Activated naive CD4-positive, alpha-beta T cell treated with anti-CD3 and anti-CD28 coated beads for 36 hours (primary cell): ENCODE results near the gene TOMM40L. TPM values are rescaled to one million over a fixed set of nuclear protein-coding genes. Genes with fewer than 3 reads are reported as not detected.

Source experiments
- CTCF ChIA-PET: fragments of 350-600 bp; sonication (Branson Sonifier 250); formaldehyde crosslinking; loops from one replicate; lab custom pipeline; 2021; ENCODE audit warnings: antibody characterized with exemption; lab: Charles Lee
- DNase-seq: peaks from one replicate; pipeline ENCODE4 v3.0.0-alpha.2; 2020
- H3K27ac Mint-ChIP-seq: one replicate; pipeline ENCODE4 v1.8.0; 2021; ENCODE audit warnings: mild to moderate bottlenecking, mixed read lengths
- H3K27me3 Mint-ChIP-seq: one replicate; pipeline ENCODE4 v1.8.0; 2021; ENCODE audit warnings: low read depth, mixed read lengths
- H3K36me3 Mint-ChIP-seq: one replicate; pipeline ENCODE4 v1.8.0; 2021; ENCODE audit warnings: low read depth, mixed read lengths
- H3K4me1 Mint-ChIP-seq: one replicate; pipeline ENCODE4 v1.8.0; 2021; ENCODE audit warnings: low read depth, mixed read lengths
- H3K4me3 Mint-ChIP-seq: one replicate; pipeline ENCODE4 v1.8.0; 2021; ENCODE audit warnings: mild to moderate bottlenecking, moderate library complexity, mixed read lengths
- H3K9me3 Mint-ChIP-seq: one replicate; pipeline ENCODE4 v1.8.0; 2021; ENCODE audit warnings: mixed read lengths
- intact Hi-C: fragments of 100-400 bp; cut with micrococcal nuclease; formaldehyde crosslinking; loops from one replicate; pipeline ENCODE4 v1.15.1; 2023
- microRNA-seq: library from miRNA; unstranded; fragments of <30 nt; microRNA quantifications from one replicate; pipeline ENCODE4 v1.2.0, GENCODE V29; 2022; ENCODE audit warnings: borderline microRNAs expressed, borderline replicate concordance
- total RNA-seq, 2 experiments: library from RNA; stranded (reverse); gene quantifications; one replicate each; pipeline ENCODE4 v1.2.3, GENCODE V29; 2021

TOMM40L gene
- total RNA-seq, 2 experiments from 2014 or later, result 13.2 to 14.3 TPM

GRCh38 chr1:161260376-161261260 is 34.8 kb downstream of the TOMM40L start:
- Mint-ChIP-seq H3K27me3 (peaks cover 50% of the 10 kb centered on the region), H3K36me3 (peaks cover 14% of the 10 kb centered on the region), H3K4me3 (no peak overlapping the region), H3K27ac (no peak overlapping the region), H3K9me3 (peaks cover 15% of the 10 kb centered on the region), H3K4me1 (peaks cover 9% of the 10 kb centered on the region)
- CTCF ChIA-PET, result interaction anchor here (0.6 to 1.2 kb wide), 2 partner anchors 13 to 247 kb away, joined by 3 to 4 read pairs; no protein-coding TSS in a partner anchor
- intact Hi-C loops, result no loop called here
- no peak for DNase-seq

GRCh38 chr1:161261261-161262235 is 35.7 kb downstream of the TOMM40L start:
- peaks cover 9% of the 10 kb centered on the region for H3K4me1 Mint-ChIP-seq
- H3K36me3 Mint-ChIP-seq, result peaks cover 12% of the 10 kb centered on the region
- intact Hi-C loops, result no loop called here
- peaks cover 15% of the 10 kb centered on the region for H3K9me3 Mint-ChIP-seq
- no peak overlapping the region for H3K27ac Mint-ChIP-seq
- no peak for DNase-seq
- H3K27me3 Mint-ChIP-seq, result peaks cover 50% of the 10 kb centered on the region
- no peak overlapping the region for H3K4me3 Mint-ChIP-seq
- CTCF ChIA-PET, result interaction anchor here (1.2 kb wide), 1 partner anchor 12 kb away, joined by 3 read pairs; no protein-coding TSS in a partner anchor

GRCh38 chr1:161265305-161265704 is 39.4 kb downstream of the TOMM40L start:
- H3K4me1 Mint-ChIP-seq, result no peaks in the 10 kb centered on the region
- no peaks in the 10 kb centered on the region for H3K9me3 Mint-ChIP-seq
- CTCF ChIA-PET, result interaction anchor here (0.6 kb wide), 1 partner anchor 94 kb away, joined by 3 read pairs; no protein-coding TSS in a partner anchor
- H3K36me3 Mint-ChIP-seq, result no peaks in the 10 kb centered on the region
- no peak for DNase-seq
- H3K4me3 Mint-ChIP-seq, result no peak overlapping the region
- no peak overlapping the region for H3K27ac Mint-ChIP-seq
- peaks cover 21% of the 10 kb centered on the region for H3K27me3 Mint-ChIP-seq
- intact Hi-C loops, result no loop called here

- H3K27ac Mint-ChIP-seq, result no peak overlapping the region
- H3K4me3 Mint-ChIP-seq, result no peak overlapping the region
- no peaks in the 10 kb centered on the region for H3K4me1 Mint-ChIP-seq
- CTCF ChIA-PET, result interaction anchor here (0.6 to 1.7 kb wide), 2 partner anchors 24 to 65 kb away, joined by 4 to 6 read pairs; no protein-coding TSS in a partner anchor
- intact Hi-C loops, result no loop called here
- peaks cover 15% of the 10 kb centered on the region for H3K27me3 Mint-ChIP-seq
- H3K9me3 Mint-ChIP-seq, result no peaks in the 10 kb centered on the region
- no peaks in the 10 kb centered on the region for H3K36me3 Mint-ChIP-seq
- no peak for DNase-seq
These were observed 40.3 kb downstream of the TOMM40L start for GRCh38 chr1:161266202-161266601.

GRCh38 chr1:161266836-161267235 is 41.0 kb downstream of the TOMM40L start:
- intact Hi-C loops, result no loop called here
- Mint-ChIP-seq H3K36me3 (no peaks in the 10 kb centered on the region), H3K4me3 (no peak overlapping the region), H3K4me1 (no peaks in the 10 kb centered on the region), H3K9me3 (no peaks in the 10 kb centered on the region), H3K27ac (no peak overlapping the region), H3K27me3 (peaks cover 9% of the 10 kb centered on the region)
- CTCF ChIA-PET, result interaction anchor here (0.8 to 1.7 kb wide), 2 partner anchors 23 to 25 kb away, joined by 3 to 4 read pairs; no protein-coding TSS in a partner anchor
- no peak for DNase-seq

GRCh38 chr1:161267321-161267720 is 41.5 kb downstream of the TOMM40L start:
- peaks cover 10% of the 10 kb centered on the region for H3K27me3 Mint-ChIP-seq
- H3K4me3 Mint-ChIP-seq, result no peak overlapping the region
- CTCF ChIA-PET, result interaction anchor here (0.8 to 1.7 kb wide), 2 partner anchors 22 to 24 kb away, joined by 3 to 4 read pairs; no protein-coding TSS in a partner anchor
- DNase-seq, result no peak
- H3K4me1 Mint-ChIP-seq, result no peaks in the 10 kb centered on the region
- H3K27ac Mint-ChIP-seq, result no peak overlapping the region
- no peaks in the 10 kb centered on the region for H3K36me3 Mint-ChIP-seq
- intact Hi-C loops, result no loop called here
- no peaks in the 10 kb centered on the region for H3K9me3 Mint-ChIP-seq

- DNase-seq, result no peak
- Mint-ChIP-seq H3K4me1 (no peaks in the 10 kb centered on the region), H3K27ac (no peak overlapping the region), H3K9me3 (no peaks in the 10 kb centered on the region), H3K36me3 (no peaks in the 10 kb centered on the region), H3K27me3 (peaks cover 2% of the 10 kb centered on the region), H3K4me3 (no peak overlapping the region)
- intact Hi-C loops, result no loop called here
- CTCF ChIA-PET, result interaction anchor here (0.7 to 1.1 kb wide), 2 partner anchors 13 to 24 kb away, joined by 3 read pairs; no protein-coding TSS in a partner anchor
These were observed 47.5 kb downstream of the TOMM40L start for GRCh38 chr1:161273402-161273801.

GRCh38 chr1:161274874-161275273 is 49.0 kb downstream of the TOMM40L start:
- peaks cover 2% of the 10 kb centered on the region for H3K27me3 Mint-ChIP-seq
- CTCF ChIA-PET, result interaction anchor here (2.4 kb wide), 1 partner anchor 16 kb away, joined by 8 read pairs; no protein-coding TSS in a partner anchor
- H3K27ac Mint-ChIP-seq, result no peak overlapping the region
- H3K9me3 Mint-ChIP-seq, result no peaks in the 10 kb centered on the region
- intact Hi-C loops, result no loop called here
- no peaks in the 10 kb centered on the region for H3K36me3 Mint-ChIP-seq
- no peaks in the 10 kb centered on the region for H3K4me1 Mint-ChIP-seq
- no peak for DNase-seq
- H3K4me3 Mint-ChIP-seq, result no peak overlapping the region

Small RNAs within 50 kb of the gene (microRNA-seq; reads per million reads assigned to microRNA genes)
- gene MIR5187, result not detected

Other genes with a start within 250 kb of the TOMM40L start
- gene F11R, start 204.9 kb upstream of the TOMM40L start, total RNA-seq, result 10 to 100 TPM; 26.0 to 26.9 TPM
- 10 to 100 TPM; 50.3 to 51.5 TPM for gene TSTD1, start 187.1 kb upstream of the TOMM40L start, total RNA-seq
- gene USF1, start 180.1 kb upstream of the TOMM40L start, total RNA-seq, result 10 to 100 TPM; 43.7 to 44.2 TPM
- 100 to 1,000 TPM; 104 to 106 TPM for gene ARHGAP30, start 156.2 kb upstream of the TOMM40L start, total RNA-seq
- gene NECTIN4, start 136.5 kb upstream of the TOMM40L start, total RNA-seq, result not detected
- gene KLHDC9, start 127.7 kb upstream of the TOMM40L start, total RNA-seq, result under 1 TPM; 0.33 to 0.57 TPM
- gene PFDN2, start 108.0 kb upstream of the TOMM40L start, total RNA-seq, result 100 to 1,000 TPM; 179 to 183 TPM
- 10 to 100 TPM; 59.1 to 63.1 TPM for gene NIT1, start 108.0 kb upstream of the TOMM40L start, total RNA-seq
- gene DEDD, start 93.4 kb upstream of the TOMM40L start, total RNA-seq, result 10 to 100 TPM; 29.7 to 34.0 TPM
- gene UFC1, start 72.1 kb upstream of the TOMM40L start, total RNA-seq, result 10 to 100 TPM; 89.4 to 94.9 TPM
- 10 to 100 TPM; 35.7 to 36.1 TPM for gene USP21, start 66.6 kb upstream of the TOMM40L start, total RNA-seq
- 10 to 100 TPM; 24.9 to 26.0 TPM for gene PPOX, start 59.6 kb upstream of the TOMM40L start, total RNA-seq
- gene B4GALT3, start 48.6 kb upstream of the TOMM40L start, total RNA-seq, result 10 to 100 TPM; 45.7 to 49.0 TPM
- gene ADAMTS4, start 27.0 kb upstream of the TOMM40L start, total RNA-seq, result 10 to 100 TPM in 1 of 2 experiments, 1 to 10 TPM in 1; 6.5 to 10.6 TPM
- 100 to 1,000 TPM; 126 to 130 TPM for gene NDUFS2, start 23.7 kb upstream of the TOMM40L start, total RNA-seq
- gene FCER1G, start 10.8 kb upstream of the TOMM40L start, total RNA-seq, result 1 to 10 TPM in 1 of 2 experiments, under 1 TPM in 1; 0.74 to 1.6 TPM
- gene APOA2, start 2.4 kb upstream of the TOMM40L start, total RNA-seq, result not detected
- gene NR1I3, start 12.1 kb downstream of the TOMM40L start, total RNA-seq, result not detected
- gene PCP4L1, start 32.7 kb downstream of the TOMM40L start, total RNA-seq, result under 1 TPM; 0.24 to 0.37 TPM
- 1 to 10 TPM; 4.4 to 5.9 TPM for gene MPZ, start 83.9 kb downstream of the TOMM40L start, total RNA-seq
- gene SDHC, start 88.3 kb downstream of the TOMM40L start, total RNA-seq, result 100 to 1,000 TPM; 201 TPM
- not detected for gene CFAP126, start 141.8 kb downstream of the TOMM40L start, total RNA-seq